C4-2B (cell line): Measurements from ENCODE around the gene KCNJ1.

Experiments used
- H3K27ac ChIP-seq: fragments of 450-650 bp; 2 replicates; pipeline ENCODE4 v1.5.1; 2017
- CTCF ChIP-seq: fragments of 450-650 bp; conservative IDR thresholded peaks from 2 replicates; pipeline ENCODE4 v1.5.1; 2017; ENCODE audit warnings: mild to moderate bottlenecking
- ZFX ChIP-seq: fragments of 450-650 bp; IDR thresholded peaks from 2 replicates; pipeline ENCODE4 v1.6.1; 2017

The KCNJ1 gene

GRCh38 chr11:128911239-128911638 lies 44.1 kb upstream of the KCNJ1 start:
- TF ChIP-seq ZFX: no peak
- no peak for TF ChIP-seq CTCF
- no peak overlapping the region for H3K27ac ChIP-seq

GRCh38 chr11:128910576-128910975 lies 43.5 kb upstream of the KCNJ1 start:
- H3K27ac ChIP-seq: no peak overlapping the region
- TF ChIP-seq ZFX (no peak), CTCF (no peak)

- H3K27ac ChIP-seq: no peak overlapping the region
- TF ChIP-seq CTCF: no peak
- no peak for TF ChIP-seq ZFX
Measured at GRCh38 chr11:128909438-128910125, 42.5 kb upstream of the KCNJ1 start.

- TF ChIP-seq CTCF (no peak), ZFX (no peak)
- H3K27ac ChIP-seq: no peak overlapping the region
Measured at GRCh38 chr11:128908391-128909246, 41.5 kb upstream of the KCNJ1 start.

- no peak overlapping the region for H3K27ac ChIP-seq
- TF ChIP-seq CTCF (no peak), ZFX (no peak)
Measured at GRCh38 chr11:128907585-128907984, 40.5 kb upstream of the KCNJ1 start.

- no peak overlapping the region for H3K27ac ChIP-seq
- peak; percentile 41 for TF ChIP-seq CTCF
- TF ChIP-seq ZFX: no peak
Measured at GRCh38 chr11:128906185-128907050, 39.3 kb upstream of the KCNJ1 start.
